ENCODE measurements around the gene FAM210A. TPM values are rescaled to one million over a fixed set of nuclear protein-coding genes. Genes with fewer than 3 reads are reported as not detected.

The FAM210A gene
- total RNA-seq, 6 experiments from 2014 or later, result 9.3 to 21.9 (median 11.8) TPM

DNA sequence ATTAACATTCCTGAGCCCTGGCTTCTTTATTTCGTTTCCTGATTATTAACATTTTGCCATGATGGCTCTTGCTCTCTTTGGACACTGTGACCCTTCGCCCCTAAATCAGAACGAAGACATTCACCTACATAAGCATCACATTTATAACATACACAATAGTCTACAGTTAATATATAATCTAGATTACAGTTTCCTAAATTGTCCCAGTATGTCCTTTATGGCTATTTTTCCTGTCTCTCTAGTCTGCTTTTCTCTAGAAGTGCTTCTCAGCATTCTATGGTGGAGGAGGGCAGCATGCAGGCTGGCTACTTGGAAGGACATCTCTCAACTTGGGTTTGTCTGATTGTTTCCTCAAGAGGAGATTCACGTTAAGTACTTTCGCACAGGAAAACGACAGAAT lies 49.9 kb downstream of the FAM210A start:
- DNase-seq (no peak), ATAC-seq (no peak)
- 89% methylated on average over 6 of the region's 6 CpGs for WGBS (ENCODE audit: insufficient coverage, low coverage, low lambda C conversion rate, missing lambda C conversion rate)
- no peaks in the 10 kb centered on the region for H3K27me3 ChIP-seq
- H3K27ac ChIP-seq, result no peak overlapping the region
- no peak overlapping the region for H3K4me3 ChIP-seq
- no peaks in the 10 kb centered on the region for H3K4me1 ChIP-seq
- H3K36me3 ChIP-seq, result no peaks in the 10 kb centered on the region
- TF ChIP-seq POLR2A (IDR thresholded peaks at IDR 0.05), result no peak
- TF ChIP-seq, protein P1, sequence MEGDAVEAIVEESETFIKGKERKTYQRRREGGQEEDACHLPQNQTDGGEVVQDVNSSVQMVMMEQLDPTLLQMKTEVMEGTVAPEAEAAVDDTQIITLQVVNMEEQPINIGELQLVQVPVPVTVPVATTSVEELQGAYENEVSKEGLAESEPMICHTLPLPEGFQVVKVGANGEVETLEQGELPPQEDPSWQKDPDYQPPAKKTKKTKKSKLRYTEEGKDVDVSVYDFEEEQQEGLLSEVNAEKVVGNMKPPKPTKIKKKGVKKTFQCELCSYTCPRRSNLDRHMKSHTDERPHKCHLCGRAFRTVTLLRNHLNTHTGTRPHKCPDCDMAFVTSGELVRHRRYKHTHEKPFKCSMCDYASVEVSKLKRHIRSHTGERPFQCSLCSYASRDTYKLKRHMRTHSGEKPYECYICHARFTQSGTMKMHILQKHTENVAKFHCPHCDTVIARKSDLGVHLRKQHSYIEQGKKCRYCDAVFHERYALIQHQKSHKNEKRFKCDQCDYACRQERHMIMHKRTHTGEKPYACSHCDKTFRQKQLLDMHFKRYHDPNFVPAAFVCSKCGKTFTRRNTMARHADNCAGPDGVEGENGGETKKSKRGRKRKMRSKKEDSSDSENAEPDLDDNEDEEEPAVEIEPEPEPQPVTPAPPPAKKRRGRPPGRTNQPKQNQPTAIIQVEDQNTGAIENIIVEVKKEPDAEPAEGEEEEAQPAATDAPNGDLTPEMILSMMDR (IDR thresholded peaks at IDR 0.05), result no peak
- no peaks in the 10 kb centered on the region for H3K9me3 ChIP-seq
- intact Hi-C loops (cut with DNase I), result no loop called here

DNA sequence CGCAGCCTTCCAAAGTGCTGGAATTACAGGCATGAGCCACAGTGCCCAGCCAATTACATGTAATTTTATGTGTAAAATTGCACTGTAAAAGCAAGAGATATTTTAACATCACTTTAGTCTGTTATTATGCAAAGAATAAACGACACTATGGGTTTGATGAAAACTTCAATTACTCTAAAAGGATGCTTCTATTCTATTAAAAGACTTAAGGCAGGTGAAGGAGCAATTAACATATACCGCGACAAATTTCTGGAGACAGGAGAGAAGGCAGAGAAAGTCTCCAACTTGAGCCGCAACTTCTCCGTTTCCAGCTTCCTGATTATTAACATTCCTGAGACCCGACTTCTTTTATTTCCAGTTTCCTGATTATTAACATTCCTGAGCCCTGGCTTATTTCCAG lies 53.7 kb downstream of the FAM210A start:
- no peak for TF ChIP-seq POLR2A (IDR thresholded peaks at IDR 0.05)
- TF ChIP-seq, protein P1 (IDR thresholded peaks at IDR 0.05), result no peak
- no peaks in the 10 kb centered on the region for H3K9me3 ChIP-seq
- no peaks in the 10 kb centered on the region for H3K36me3 ChIP-seq
- no peak overlapping the region for H3K27ac ChIP-seq
- 73% methylated on average over 6 of the region's 7 CpGs for WGBS (ENCODE audit: insufficient coverage, low coverage, low lambda C conversion rate, missing lambda C conversion rate)
- H3K27me3 ChIP-seq, result no peaks in the 10 kb centered on the region
- ATAC-seq (no peak), DNase-seq (no peak)
- intact Hi-C loops (cut with DNase I), result no loop called here
- no peak overlapping the region for H3K4me3 ChIP-seq
- H3K4me1 ChIP-seq, result no peaks in the 10 kb centered on the region

DNA sequence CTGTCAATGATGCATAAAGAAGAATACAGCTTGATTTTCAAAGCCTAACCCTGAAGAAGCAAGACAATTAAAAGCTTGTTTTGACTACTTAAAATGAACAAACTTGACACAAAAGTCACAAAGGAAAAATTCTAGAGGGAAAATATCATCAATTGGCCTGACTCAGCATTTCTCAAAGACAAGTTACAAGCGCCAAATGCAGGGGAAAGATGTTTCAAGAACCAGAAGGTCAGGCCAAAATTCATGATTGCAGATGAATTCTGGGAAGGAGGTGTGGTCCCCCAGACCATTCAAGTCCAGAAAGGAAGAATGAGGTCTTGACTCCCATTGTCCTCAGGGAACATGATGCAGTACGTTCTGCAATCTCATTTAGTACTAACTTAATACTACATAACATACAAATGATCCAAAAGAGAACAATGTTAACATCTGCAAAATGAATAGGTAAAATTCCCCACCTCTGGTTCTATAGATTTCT lies 64.5 kb downstream of the FAM210A start:
- intact Hi-C loops (cut with DNase I), result no loop called here
- H3K9me3 ChIP-seq, result no peaks in the 10 kb centered on the region
- H3K4me1 ChIP-seq, result no peaks in the 10 kb centered on the region
- H3K27me3 ChIP-seq, result no peaks in the 10 kb centered on the region
- TF ChIP-seq, protein P1 (IDR thresholded peaks at IDR 0.05), result no peak
- TF ChIP-seq POLR2A (IDR thresholded peaks at IDR 0.05), result no peak
- no peak overlapping the region for H3K4me3 ChIP-seq
- no peak overlapping the region for H3K27ac ChIP-seq
- DNase-seq (no peak), ATAC-seq (no peak)
- 85% methylated on average over 2 of the region's 2 CpGs for WGBS (ENCODE audit: insufficient coverage, low coverage, low lambda C conversion rate, missing lambda C conversion rate)
- peaks cover 0 to 4% (median 0%) of the 10 kb centered on the region in 4 donors for H3K36me3 ChIP-seq

DNA sequence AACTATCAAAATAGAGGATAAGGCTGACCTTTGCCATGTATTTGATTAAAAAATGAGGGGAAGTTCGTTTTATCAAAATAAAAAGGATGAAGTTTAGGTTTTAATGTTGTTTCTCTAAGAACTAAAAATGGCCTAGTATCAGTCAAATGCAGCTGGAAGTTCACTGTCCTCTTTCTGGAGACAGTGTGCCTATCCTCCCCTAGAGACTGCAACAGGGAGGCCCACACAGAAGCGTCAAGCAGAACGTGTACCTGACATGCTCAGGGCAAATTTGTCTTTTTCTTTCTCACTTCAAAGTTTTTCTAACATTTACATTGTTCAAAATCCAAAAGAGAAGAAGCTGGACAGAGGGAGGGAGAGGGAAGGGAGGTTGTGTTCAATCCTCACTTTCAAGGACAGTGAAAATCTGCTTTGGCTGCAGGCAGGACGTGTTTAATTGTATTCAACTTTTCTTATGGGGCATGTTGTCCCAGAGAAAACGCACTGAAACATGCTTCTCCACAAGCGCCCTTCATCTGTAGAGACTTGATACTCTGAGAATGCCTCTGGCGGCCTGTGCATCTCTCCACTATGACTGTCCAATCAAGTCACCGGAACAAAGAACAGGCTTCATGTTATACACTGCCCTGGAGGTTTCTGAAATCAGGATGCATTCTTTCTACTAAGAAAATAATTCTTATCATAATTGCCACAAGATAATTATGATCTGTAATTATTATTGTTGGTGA lies 65.1 kb downstream of the FAM210A start:
- TF ChIP-seq POLR2A (IDR thresholded peaks at IDR 0.05), result no peak
- no peaks in the 10 kb centered on the region for H3K4me1 ChIP-seq
- WGBS (ENCODE audit: insufficient coverage, low coverage, low lambda C conversion rate, missing lambda C conversion rate), result 70% methylated on average over 8 of the region's 8 CpGs
- H3K4me3 ChIP-seq, result no peak overlapping the region
- DNase-seq (no peak), ATAC-seq (no peak)
- H3K27ac ChIP-seq, result no peak overlapping the region
- H3K9me3 ChIP-seq, result no peaks in the 10 kb centered on the region
- peaks cover 0 to 4% (median 0%) of the 10 kb centered on the region in 4 donors for H3K36me3 ChIP-seq
- no peaks in the 10 kb centered on the region for H3K27me3 ChIP-seq
- intact Hi-C loops (cut with DNase I), result no loop called here

DNA sequence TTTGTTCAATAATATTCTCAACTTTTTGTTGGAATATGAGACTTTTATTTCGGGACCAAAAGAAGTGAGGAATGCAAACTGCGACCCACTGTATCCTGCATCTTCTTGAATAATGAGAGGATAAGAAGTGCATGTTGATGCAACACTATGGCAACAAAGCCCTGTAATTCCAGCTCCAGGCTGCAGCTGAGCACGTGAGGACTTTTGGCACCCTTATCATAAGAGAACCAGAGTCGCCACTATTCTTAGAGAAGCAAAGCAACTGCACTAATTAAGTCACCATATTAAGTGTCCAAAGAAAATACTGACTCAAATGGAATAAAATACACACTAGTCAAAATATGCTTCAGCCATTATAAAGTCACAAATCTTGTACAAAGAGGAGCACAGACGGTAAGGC lies 65.8 kb downstream of the FAM210A start:
- 61% methylated on average over 5 of the region's 5 CpGs for WGBS (ENCODE audit: insufficient coverage, low coverage, low lambda C conversion rate, missing lambda C conversion rate)
- peak in 1 of 4 donors; percentile 19 for ATAC-seq
- DNase-seq, result no peak
- no peaks in the 10 kb centered on the region for H3K4me1 ChIP-seq
- H3K4me3 ChIP-seq, result no peak overlapping the region
- no peak for TF ChIP-seq POLR2A (IDR thresholded peaks at IDR 0.05)
- TF ChIP-seq, protein P1 (IDR thresholded peaks at IDR 0.05), result no peak
- no peak overlapping the region for H3K27ac ChIP-seq
- H3K9me3 ChIP-seq, result no peaks in the 10 kb centered on the region
- no peaks in the 10 kb centered on the region for H3K36me3 ChIP-seq
- H3K27me3 ChIP-seq, result no peaks in the 10 kb centered on the region
- intact Hi-C loops (cut with DNase I), result no loop called here

Data from right lobe of liver (tissue), 6 donors.